T-helper 2 cell (primary cell): ENCODE results near the gene CAPZB.
A peak's percentile ranks its signal among the peaks of the same experiment; 100 is the strongest.

Experiments used
- DNase-seq, 5 experiments: peaks; one replicate each; pipeline versions ENCODE4 v3.0.0 to v3.0.0-alpha.2; 2012 to 2022

The CAPZB gene

GRCh38 chr1:19363536-19364152 is 121.7 kb downstream of the CAPZB start:
- DNase-seq, result no peak

GRCh38 chr1:19361611-19362147 is 123.7 kb downstream of the CAPZB start:
- no peak for DNase-seq

DNA sequence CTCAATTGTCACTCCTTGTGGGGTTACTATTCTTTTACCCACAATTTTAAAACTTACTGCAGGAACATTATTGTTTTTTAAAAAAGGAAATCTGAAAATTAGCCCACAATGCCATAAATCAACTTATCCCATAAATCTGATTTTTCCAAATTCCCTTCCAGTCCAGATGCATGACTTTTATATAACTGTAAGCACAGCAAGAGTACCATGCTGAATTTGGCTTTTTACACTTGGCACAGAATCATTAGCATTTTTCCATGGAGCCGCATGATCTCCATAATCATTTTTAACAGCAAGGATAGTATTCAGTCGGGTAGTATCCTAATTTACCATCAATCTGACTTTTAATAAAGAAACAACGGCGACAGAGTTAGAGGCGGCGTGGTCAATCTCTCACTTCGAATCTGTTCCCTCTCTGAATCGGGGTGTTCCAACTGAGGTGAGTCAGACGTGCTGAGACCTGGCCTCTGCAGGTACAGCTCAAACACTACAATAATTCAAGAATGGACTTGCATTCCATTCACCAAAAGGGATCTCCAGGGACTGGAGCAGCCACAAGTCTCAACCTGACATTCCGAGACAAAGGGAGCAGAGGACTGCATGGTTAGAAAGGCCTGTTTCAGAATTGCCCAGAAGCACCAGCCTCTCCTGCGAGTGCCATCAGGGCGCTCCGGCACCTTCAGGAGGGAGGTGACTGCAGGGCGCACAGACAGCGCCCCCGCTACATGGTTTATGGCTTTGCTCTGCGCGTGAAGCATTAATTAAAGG is 124.3 kb downstream of the CAPZB start:
- no peak for DNase-seq

- no peak for DNase-seq
Observed at GRCh38 chr1:19360432-19360831, 124.9 kb downstream of the CAPZB start.

GRCh38 chr1:19360016-19360415 is 125.3 kb downstream of the CAPZB start:
- DNase-seq, result peak in 1 of 5 experiments; percentile 72

DNA sequence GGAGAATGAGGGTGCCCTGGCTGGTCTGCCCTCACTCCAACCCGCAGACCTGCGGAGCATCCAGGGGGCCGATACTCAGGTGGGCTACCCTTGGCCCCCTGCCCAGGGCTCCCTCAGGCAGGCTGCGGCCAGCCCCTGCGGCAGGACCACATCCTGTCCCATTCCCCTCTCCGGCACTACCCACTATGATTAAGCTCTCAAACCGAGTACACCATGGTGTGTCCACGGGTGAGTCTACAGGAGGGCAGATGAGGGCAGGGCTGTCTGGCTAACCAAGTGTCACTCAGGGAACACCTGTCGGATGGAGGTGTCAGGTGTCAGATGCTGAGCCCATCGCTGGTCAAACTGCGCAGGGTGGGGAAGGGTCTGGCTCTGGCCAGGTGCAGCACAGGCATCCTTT is 126.0 kb downstream of the CAPZB start:
- no peak for DNase-seq

- no peak for DNase-seq
Observed at GRCh38 chr1:19358710-19359109, 126.6 kb downstream of the CAPZB start.

- DNase-seq, result no peak
Observed at GRCh38 chr1:19357299-19357986, 127.9 kb downstream of the CAPZB start.

DNA sequence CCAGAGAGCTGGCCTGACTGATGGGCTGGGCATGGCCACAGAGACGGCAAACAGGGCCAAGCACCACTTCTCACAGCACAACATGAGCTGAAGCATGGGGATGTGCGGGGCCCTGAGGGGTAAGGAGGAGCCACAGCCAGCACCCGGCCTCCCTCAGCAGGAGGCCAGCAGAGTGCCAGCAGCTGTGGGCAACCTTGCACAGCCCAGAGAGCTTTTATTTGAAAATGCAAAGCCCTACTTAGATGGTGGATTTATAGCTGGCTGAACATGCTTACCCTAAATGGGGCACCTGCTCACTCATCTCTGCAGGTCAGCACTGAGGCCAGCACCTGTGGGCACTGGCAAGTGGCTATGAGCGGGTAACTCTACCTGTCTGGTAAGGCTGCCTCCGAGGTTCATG is 129.1 kb downstream of the CAPZB start:
- no peak for DNase-seq

- no peak for DNase-seq
Observed at GRCh38 chr1:19354531-19354981, 130.8 kb downstream of the CAPZB start.

DNA sequence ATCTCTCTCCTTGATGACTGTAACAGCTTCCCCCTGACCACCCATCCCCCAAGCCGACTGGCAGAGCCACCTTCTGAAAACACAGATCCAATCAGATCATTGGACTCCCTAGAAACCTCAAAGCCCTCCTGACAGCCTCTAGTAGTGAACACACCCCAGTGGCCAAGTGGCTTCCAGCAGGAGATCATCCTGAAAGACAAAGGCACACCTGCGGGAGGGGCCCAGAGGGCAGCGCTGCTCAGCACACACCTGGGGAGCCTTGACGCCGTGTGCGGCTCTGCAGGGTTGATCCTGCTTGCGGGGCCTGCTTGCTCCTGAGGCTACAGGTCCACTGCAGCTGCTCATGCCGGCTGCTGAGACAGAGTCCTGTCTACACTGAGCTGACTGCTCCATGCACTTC is 131.7 kb downstream of the CAPZB start:
- DNase-seq, result no peak

- DNase-seq, result no peak
Observed at GRCh38 chr1:19352839-19353238, 132.5 kb downstream of the CAPZB start.

- no peak for DNase-seq
Observed at GRCh38 chr1:19351873-19352272, 133.5 kb downstream of the CAPZB start.

DNA sequence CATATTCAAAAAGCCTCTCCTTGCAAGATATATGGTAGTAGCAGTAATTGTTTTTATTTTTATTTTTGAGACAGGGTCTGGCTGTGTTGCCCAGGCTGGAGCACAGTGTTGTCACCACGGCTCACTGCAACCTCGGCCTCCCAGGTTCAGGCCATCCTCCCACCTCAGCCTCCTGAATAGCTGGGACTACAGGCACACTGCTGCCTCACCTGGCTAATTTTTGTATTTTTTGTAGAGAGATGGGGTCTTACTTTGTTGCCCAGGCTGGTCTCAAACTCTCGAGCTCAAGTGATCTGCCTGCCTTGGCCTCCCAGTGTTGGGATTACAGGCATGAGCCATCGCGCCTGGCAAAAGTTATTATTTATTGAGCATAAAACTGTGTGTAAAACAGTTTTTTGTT is 134.8 kb downstream of the CAPZB start:
- no peak for DNase-seq

DNA sequence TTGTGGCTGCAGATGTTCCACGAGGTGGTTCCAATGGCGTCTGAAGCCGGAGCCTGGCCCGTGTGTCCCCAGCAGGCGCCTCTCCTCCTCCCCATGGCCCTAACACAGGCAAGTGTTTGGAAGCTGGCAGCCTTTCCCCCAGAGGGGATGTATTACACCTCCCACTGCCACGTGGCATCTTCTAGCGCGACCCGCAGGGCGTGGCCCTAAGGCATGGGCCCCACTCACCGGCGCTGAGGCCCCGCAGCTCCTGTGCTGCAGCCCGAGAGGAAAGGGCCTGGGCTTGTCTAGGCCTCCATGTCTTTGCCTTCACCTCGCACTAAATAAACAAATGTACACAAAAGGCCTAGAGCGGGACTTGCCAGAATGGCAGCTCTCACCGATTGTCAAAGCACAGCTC is 135.3 kb downstream of the CAPZB start:
- DNase-seq, result no peak

- DNase-seq, result no peak
Observed at GRCh38 chr1:19348441-19349198, 136.7 kb downstream of the CAPZB start.

DNA sequence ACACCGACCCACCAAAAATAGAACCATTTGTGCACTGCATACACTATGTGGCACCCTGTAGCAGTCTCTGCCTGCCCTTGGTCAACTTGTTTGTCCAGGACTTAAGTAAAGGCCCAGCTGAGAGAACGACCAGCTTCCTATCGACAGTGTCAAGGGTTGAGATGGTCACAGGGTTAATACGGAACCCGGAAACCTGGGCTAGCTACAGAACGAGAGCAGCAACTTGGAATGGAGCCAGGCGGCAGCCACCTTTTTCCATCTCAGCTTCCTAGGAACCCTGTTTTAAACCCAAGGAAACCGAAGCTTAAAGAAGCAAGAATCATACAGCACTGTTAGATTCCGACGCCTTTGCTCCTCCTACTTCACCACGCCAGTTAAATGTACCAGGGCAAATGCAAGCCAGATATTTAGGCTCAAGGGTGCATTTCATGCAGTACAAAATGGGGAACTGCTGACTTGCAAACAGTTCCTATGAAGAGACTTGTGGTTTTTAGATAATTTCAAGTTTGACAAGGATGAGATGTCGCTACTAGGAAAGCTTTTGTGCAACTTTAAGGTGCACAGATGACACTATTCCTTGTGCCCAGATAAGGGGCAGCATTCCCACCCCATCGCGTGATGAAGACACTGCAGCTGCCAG is 137.7 kb downstream of the CAPZB start:
- no peak for DNase-seq

DNA sequence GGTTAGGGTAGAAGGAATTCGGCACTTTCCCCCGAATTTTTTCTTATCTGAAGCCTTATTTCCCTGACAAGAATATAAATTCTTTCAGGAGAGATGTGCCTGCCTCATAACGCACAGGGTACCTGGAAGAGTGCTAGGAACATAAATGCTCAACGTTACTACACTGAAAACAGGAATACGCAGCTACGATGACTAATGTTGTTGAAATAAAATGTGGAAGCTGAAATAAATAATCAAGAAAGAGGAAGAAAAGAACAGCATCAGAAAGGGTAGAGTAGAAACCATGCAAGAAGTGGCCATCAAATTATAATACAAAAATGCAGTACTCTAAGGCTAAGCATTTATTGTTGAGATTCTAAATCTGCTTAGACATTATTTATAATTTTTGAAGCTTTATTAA is 139.3 kb downstream of the CAPZB start:
- DNase-seq, result no peak

GRCh38 chr1:19345391-19345790 is 139.9 kb downstream of the CAPZB start:
- no peak for DNase-seq

GRCh38 chr1:19344831-19345230 is 140.5 kb downstream of the CAPZB start:
- no peak for DNase-seq

- DNase-seq, result peak in 4 of 5 experiments; percentile 9 to 33 (median 22)
Observed at GRCh38 chr1:19344372-19344810, 140.9 kb downstream of the CAPZB start.
